Vagina (tissue), 2 donors: ENCODE data around the gene PPFIBP1.

Experiments
- POLR2A ChIP-seq, 2 donors: fragments of 450-650 bp; IDR thresholded peaks; one replicate each; pipeline ENCODE4 v1.6.1; 2017; ENCODE audit warnings: antibody characterized with exemption in 2 of 2, mild to moderate bottlenecking in 2 of 2, moderate library complexity in 2 of 2
- POLR2AphosphoS5 ChIP-seq, 2 donors: sonication (generic); formaldehyde crosslinking; IDR thresholded peaks; one replicate each; pipeline ENCODE4 v1.9.0; 2017; ENCODE audit warnings: antibody characterized with exemption in 2 of 2, mild to moderate bottlenecking in 2 of 2, low read depth in 1 of 2; ENCODE audit not compliant: insufficient read depth in 1 of 2
- TF ChIP-seq, protein P1 (sequence below), 3 experiments: fragments of 450-650 bp in 2 of 3; fragments of 200-600 bp in 1 of 3; sonication (generic) in 1 of 3; IDR thresholded peaks; one replicate each; pipeline ENCODE4 v1.5.1; 2017 to 2019; ENCODE audit warnings: antibody characterized with exemption in 3 of 3, mild to moderate bottlenecking in 2 of 3, moderate library complexity in 2 of 3

DNA sequence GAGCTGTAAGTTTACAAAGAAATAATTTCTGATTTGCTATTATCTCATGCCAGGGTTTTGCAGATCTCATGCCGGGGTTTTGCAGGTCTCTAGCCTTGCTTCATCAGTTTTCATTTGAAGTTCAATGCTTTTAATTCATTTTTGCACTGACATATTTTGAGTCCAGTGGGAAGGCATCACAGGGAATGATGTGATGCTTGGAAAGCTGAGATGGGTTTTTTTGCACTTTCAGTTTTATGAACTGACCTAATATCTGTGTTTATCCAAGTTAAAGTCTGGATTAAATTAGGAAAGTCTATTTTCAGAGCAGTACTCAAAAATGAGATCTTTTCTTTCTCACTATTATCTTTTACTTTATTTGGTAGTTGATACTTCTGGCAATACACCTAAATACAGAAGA is 148.6 kb downstream of the PPFIBP1 start:
- TF ChIP-seq, protein P1, sequence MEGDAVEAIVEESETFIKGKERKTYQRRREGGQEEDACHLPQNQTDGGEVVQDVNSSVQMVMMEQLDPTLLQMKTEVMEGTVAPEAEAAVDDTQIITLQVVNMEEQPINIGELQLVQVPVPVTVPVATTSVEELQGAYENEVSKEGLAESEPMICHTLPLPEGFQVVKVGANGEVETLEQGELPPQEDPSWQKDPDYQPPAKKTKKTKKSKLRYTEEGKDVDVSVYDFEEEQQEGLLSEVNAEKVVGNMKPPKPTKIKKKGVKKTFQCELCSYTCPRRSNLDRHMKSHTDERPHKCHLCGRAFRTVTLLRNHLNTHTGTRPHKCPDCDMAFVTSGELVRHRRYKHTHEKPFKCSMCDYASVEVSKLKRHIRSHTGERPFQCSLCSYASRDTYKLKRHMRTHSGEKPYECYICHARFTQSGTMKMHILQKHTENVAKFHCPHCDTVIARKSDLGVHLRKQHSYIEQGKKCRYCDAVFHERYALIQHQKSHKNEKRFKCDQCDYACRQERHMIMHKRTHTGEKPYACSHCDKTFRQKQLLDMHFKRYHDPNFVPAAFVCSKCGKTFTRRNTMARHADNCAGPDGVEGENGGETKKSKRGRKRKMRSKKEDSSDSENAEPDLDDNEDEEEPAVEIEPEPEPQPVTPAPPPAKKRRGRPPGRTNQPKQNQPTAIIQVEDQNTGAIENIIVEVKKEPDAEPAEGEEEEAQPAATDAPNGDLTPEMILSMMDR (IDR thresholded peaks at IDR 0.05), result no peak
- TF ChIP-seq POLR2AphosphoS5 (IDR thresholded peaks at IDR 0.05; ENCODE audit: insufficient read depth in 1 of 2, low read depth in 1 of 2) (no peak), POLR2A (IDR thresholded peaks at IDR 0.05) (no peak)
